Breast epithelium (tissue), 4 donors: ENCODE results near the gene RIN2. TPM values are rescaled to one million over a fixed set of nuclear protein-coding genes. Genes with fewer than 3 reads are reported as not detected.

Experiments
- DNase-seq, 2 donors: peaks; one replicate each; pipeline ENCODE4 v3.0.0-alpha.2; 2019; ENCODE audit warnings: low spot score in 2 of 2
- H3K27ac ChIP-seq, 2 donors: fragments of 200-600 bp; sonication (generic) in 1 of 2; one replicate each; pipeline ENCODE4 v1.5.1; 2016 to 2019; ENCODE audit warnings: mild to moderate bottlenecking in 1 of 2
- H3K27me3 ChIP-seq, 2 donors: fragments of 200-600 bp; sonication (generic) in 1 of 2; one replicate each; pipeline versions ENCODE4 v1.5.1 to v1.6.0; 2017 to 2019; ENCODE audit warnings: control low read depth in 1 of 2, mild to moderate bottlenecking in 1 of 2
- H3K36me3 ChIP-seq: fragments of 200-600 bp; one replicate; pipeline ENCODE4 v1.5.1; 2019
- H3K4me1 ChIP-seq, 2 donors: fragments of 200-600 bp; sonication (generic); one replicate each; pipeline ENCODE4 v1.5.1; 2016 to 2019; ENCODE audit warnings: control low read depth in 1 of 2
- H3K4me3 ChIP-seq, 3 donors: fragments of 200-600 bp; sonication (generic); 1 replicate in 2 of 3; 2 replicates in 1 of 3; pipeline ENCODE4 v1.5.1; 2016 to 2019; ENCODE audit warnings: mild to moderate bottlenecking in 3 of 3, moderate library complexity in 2 of 3
- H3K9me3 ChIP-seq, 2 donors: fragments of 200-600 bp; sonication (generic) in 1 of 2; one replicate each; pipeline ENCODE4 v1.5.1; 2016 to 2019; ENCODE audit warnings: control low read depth in 1 of 2
- CTCF ChIP-seq, 3 donors: fragments of 450-650 bp; IDR thresholded peaks; one replicate each; pipeline ENCODE4 v1.5.1; 2016 to 2017; ENCODE audit warnings: antibody characterized with exemption in 3 of 3, mild to moderate bottlenecking in 3 of 3, moderate library complexity in 3 of 3
- POLR2A ChIP-seq: fragments of 450-650 bp; IDR thresholded peaks from one replicate; pipeline ENCODE4 v1.6.1; 2016; ENCODE audit warnings: antibody characterized with exemption, mild to moderate bottlenecking, moderate library complexity
- POLR2AphosphoS5 ChIP-seq, 3 donors: sonication (generic); formaldehyde crosslinking; IDR thresholded peaks; one replicate each; pipeline ENCODE4 v1.6.1; 2017; ENCODE audit warnings: antibody characterized with exemption in 3 of 3
- intact Hi-C: fragments of 100-400 bp; cut with DNase I; formaldehyde crosslinking; loops from one replicate; pipeline ENCODE4 v1.15.1; 2023; ENCODE audit warnings: low total_unique reads
- total RNA-seq, 3 donors: library from RNA; depleted of rRNA; stranded (reverse); fragments of >200 nt; gene quantifications; one replicate each; pipeline ENCODE4 v1.1.0, GENCODE V29; 2016

RIN2 gene
- total RNA-seq, 3 donors from 2014 or later: 82.7 to 114 (median 104) TPM

- no peaks in the 10 kb centered on the region for H3K27me3 ChIP-seq
- no peak overlapping the region for H3K4me3 ChIP-seq
- no peak overlapping the region for H3K27ac ChIP-seq
- peaks cover 4 to 5% of the 10 kb centered on the region in 2 donors for H3K9me3 ChIP-seq
- TF ChIP-seq CTCF (IDR thresholded peaks at IDR 0.05): no peak
- intact Hi-C loops: no loop called here
- H3K4me1 ChIP-seq: peaks cover 9 to 28% of the 10 kb centered on the region in 2 donors
- no peaks in the 10 kb centered on the region for H3K36me3 ChIP-seq
- DNase-seq: no peak
Observed at GRCh38 chr20:19787366-19787765, 29.3 kb downstream of the RIN2 start.

GRCh38 chr20:19789009-19789408, 31.0 kb downstream of the RIN2 start:
- intact Hi-C loops: no loop called here
- H3K4me3 ChIP-seq: no peak overlapping the region
- TF ChIP-seq POLR2AphosphoS5 (IDR thresholded peaks at IDR 0.05) (no peak), CTCF (IDR thresholded peaks at IDR 0.05) (no peak), POLR2A (no peak)
- peaks cover 4 to 5% of the 10 kb centered on the region in 2 donors for H3K9me3 ChIP-seq
- no peak for DNase-seq
- H3K4me1 ChIP-seq: peaks cover 9 to 25% of the 10 kb centered on the region in 2 donors
- H3K27ac ChIP-seq: no peak overlapping the region
- no peaks in the 10 kb centered on the region for H3K27me3 ChIP-seq
- no peaks in the 10 kb centered on the region for H3K36me3 ChIP-seq

DNA sequence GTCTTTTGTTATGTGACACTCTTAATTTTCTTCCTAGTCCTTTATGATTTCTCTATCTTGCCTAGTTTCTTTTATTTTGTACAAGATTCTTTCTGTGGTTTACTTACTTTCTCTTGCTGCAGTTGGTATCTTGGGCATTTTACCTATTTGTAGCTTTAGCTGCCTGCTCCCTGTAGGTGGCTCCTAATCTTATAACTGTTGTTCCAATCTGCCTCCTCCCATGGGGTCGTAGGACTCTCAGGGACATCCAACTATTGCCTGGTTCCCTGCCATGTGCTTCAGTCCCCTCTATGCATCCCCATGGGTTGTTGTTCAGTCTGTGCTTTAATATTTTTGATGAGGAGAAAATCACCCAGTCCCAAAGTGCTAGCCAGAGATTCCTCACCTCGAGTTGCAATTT, 31.4 kb downstream of the RIN2 start:
- intact Hi-C loops: no loop called here
- peaks cover 4 to 5% of the 10 kb centered on the region in 2 donors for H3K9me3 ChIP-seq
- H3K4me1 ChIP-seq: peaks cover 7 to 21% of the 10 kb centered on the region in 2 donors
- H3K4me3 ChIP-seq: no peak overlapping the region
- TF ChIP-seq CTCF (IDR thresholded peaks at IDR 0.05) (no peak), POLR2AphosphoS5 (IDR thresholded peaks at IDR 0.05) (no peak), POLR2A (no peak)
- H3K27me3 ChIP-seq: no peaks in the 10 kb centered on the region
- no peaks in the 10 kb centered on the region for H3K36me3 ChIP-seq
- H3K27ac ChIP-seq: no peak overlapping the region
- DNase-seq: no peak

DNA sequence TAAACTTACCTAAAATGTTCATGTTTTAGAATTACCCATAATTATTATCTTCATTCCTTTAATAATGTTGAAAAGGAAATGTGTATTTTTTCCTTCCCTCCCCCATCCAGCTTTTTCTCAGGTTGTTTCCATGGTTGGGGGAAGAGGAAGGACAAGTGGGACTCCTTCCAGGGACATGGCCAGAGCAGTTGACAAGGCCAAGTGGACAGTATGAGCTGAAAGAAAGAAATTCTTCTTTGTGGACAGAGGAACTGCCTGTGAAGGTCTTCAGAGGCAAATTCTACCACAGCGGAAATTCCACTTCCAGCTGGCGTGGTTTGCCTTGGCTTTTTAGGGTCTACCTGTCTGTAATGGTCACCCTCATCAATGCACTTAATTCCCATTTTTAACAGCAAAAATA, 33.8 kb downstream of the RIN2 start:
- TF ChIP-seq CTCF (IDR thresholded peaks at IDR 0.05) (no peak), POLR2AphosphoS5 (IDR thresholded peaks at IDR 0.05) (no peak), POLR2A (no peak)
- Histone ChIP-seq H3K27ac (no peak overlapping the region), H3K9me3 (peaks cover 4 to 5% of the 10 kb centered on the region in 2 donors), H3K27me3 (no peaks in the 10 kb centered on the region), H3K4me1 (no peaks in the 10 kb centered on the region), H3K36me3 (no peaks in the 10 kb centered on the region), H3K4me3 (no peak overlapping the region)
- no peak for DNase-seq
- intact Hi-C loops: no loop called here

DNA sequence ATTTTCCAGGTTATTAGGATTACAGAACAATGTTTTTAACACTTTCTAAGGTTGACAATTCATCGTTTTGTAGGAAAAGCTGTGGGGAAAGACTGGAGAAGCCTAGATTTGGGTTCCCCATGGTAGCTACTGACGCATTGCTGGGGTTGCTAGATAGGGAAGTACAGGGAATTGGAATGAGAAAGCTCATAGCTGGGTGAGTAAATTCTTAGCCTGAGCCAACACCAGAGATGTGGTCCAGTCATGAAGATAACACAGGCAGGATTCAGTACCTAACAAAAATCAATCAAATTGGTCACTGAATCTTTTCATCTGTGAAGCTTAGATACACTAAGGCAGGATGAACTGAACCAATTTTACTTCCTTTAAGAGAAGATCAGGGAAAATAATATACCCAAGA, 35.7 kb downstream of the RIN2 start:
- Histone ChIP-seq H3K9me3 (peaks cover 0 to 3% of the 10 kb centered on the region in 2 donors), H3K27ac (no peak overlapping the region), H3K4me1 (no peaks in the 10 kb centered on the region), H3K36me3 (no peaks in the 10 kb centered on the region), H3K4me3 (no peak overlapping the region), H3K27me3 (no peaks in the 10 kb centered on the region)
- intact Hi-C loops: no loop called here
- no peak for DNase-seq
- TF ChIP-seq POLR2AphosphoS5 (IDR thresholded peaks at IDR 0.05) (no peak), CTCF (IDR thresholded peaks at IDR 0.05) (no peak), POLR2A (no peak)
